22Rv1 (cell line): ENCODE measurements around the gene CD7.

ENCODE experiments used
- ZFX ChIP-seq: fragments of 450-650 bp; IDR thresholded peaks from 2 replicates; pipeline ENCODE4 v1.6.1; 2017; ENCODE audit warnings: antibody characterized with exemption, borderline replicate concordance
- TF ChIP-seq, protein P1 (sequence below): fragments of 450-650 bp; IDR thresholded peaks from 2 replicates; pipeline ENCODE4 v1.5.1; 2017; ENCODE audit warnings: mild to moderate bottlenecking

DNA sequence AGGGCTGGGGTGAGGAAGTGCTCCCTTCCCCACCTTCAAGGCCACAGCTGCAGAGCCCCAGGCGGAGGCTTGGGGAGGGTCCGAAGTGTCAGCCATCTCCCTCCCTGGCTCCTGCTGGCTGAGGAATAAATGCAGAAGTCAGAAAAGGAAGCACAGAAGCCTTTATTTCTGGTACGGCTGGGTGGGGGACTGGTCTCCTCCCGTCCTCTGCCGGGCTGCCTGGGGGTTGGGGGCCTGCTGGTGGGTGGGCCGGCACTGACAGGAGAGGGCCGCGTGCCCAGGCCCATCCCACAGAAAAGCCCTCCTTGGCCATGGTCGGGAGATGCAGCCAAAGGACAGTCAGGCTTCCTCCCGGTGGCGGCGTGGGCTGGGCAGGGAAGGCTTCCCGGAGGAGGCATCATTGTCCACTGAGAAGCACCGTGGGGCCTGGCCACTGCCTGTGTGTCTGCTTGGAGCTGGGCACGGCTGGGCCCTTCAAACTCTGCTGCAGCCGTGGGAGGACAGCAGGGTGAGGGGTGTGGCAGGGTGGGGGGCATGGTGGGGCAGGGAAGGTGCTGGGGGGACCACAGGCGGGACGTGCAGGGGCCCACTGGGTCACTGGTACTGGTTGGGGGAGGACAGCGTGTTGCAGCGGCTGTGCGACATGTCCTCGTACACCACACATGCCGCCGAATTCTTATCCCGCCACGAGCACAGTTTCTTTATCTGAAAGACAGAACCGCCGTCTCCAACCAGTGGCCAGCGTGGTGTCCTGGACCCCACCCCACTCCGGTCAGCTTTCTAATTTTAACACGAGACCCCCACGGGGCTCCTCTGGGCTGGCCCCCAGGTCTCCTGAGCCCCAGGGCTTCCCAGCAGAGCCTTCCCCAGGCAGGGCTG lies 2.4 kb downstream of the CD7 start:
- TF ChIP-seq, protein P1, sequence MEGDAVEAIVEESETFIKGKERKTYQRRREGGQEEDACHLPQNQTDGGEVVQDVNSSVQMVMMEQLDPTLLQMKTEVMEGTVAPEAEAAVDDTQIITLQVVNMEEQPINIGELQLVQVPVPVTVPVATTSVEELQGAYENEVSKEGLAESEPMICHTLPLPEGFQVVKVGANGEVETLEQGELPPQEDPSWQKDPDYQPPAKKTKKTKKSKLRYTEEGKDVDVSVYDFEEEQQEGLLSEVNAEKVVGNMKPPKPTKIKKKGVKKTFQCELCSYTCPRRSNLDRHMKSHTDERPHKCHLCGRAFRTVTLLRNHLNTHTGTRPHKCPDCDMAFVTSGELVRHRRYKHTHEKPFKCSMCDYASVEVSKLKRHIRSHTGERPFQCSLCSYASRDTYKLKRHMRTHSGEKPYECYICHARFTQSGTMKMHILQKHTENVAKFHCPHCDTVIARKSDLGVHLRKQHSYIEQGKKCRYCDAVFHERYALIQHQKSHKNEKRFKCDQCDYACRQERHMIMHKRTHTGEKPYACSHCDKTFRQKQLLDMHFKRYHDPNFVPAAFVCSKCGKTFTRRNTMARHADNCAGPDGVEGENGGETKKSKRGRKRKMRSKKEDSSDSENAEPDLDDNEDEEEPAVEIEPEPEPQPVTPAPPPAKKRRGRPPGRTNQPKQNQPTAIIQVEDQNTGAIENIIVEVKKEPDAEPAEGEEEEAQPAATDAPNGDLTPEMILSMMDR, result no peak
- no peak for TF ChIP-seq ZFX
